GM12873 (cell line): Measurements from ENCODE around the gene ARCN1.

Experiments
- CTCF ChIP-seq: IDR thresholded peaks from 2 replicates; pipeline ENCODE4 v1.5.1; 2012; ENCODE audit warnings: low read depth, mild to moderate bottlenecking, moderate library complexity, low read length, control low read depth; ENCODE audit not compliant: insufficient read depth; ENCODE audit errors: missing control alignments

ARCN1 gene

GRCh38 chr11:118602331-118602730 is 30.1 kb downstream of the ARCN1 start:
- no peak for TF ChIP-seq CTCF

DNA sequence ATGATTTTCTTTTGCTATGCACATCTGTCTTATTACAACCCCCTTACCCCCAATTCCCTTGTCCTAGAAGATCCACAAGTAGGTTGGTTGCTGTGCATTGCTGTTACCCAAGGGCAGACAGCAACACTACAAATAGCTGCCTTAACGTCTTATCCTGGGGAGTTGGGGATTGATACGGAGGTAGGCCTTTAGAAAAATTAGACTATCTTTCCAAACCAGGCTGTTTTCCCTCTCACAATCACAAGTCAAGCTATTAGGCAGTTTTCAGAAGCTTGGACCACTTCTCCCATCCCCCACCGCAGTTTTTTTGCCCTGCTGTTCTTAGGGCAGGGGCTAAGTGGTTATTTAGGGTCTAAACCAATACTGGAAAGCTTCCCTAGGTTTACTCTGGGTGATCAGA is 32.4 kb downstream of the ARCN1 start:
- no peak for TF ChIP-seq CTCF

DNA sequence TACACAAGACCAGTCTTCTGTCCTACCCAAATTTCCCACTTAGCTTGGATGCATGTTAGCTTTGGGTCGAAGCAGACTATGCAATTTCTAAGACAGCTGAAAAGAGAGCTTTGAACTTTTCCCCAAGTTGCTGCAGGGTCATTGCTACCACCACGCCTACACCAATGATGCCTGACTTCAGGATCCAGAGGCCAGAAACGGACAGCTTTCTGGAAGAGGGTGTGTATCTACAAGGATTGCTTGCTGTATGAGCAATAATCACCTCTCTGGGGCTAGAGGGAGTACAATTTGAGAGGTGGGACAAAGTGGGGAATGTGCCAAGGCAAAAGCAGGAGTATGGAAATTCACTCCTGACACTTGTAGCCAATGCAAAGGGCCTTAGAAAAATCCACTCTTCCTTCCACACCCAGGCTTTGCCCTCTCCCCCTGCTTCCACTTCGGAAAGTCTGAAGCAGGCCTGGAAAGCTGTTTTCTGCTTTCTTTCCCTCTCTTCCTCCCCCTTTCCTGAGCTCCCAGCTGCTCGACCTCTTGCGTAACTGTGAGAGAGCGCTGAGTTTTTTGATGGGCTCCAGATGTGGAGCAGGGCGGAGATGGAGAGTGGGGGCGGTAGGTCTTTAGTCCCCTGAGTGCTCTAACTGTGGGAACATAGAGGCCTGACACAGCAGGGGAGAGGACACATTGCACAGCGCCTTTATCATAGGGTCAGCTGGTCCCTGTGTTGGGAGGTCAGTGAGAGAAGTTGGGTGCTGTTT is 33.1 kb downstream of the ARCN1 start:
- no peak for TF ChIP-seq CTCF

DNA sequence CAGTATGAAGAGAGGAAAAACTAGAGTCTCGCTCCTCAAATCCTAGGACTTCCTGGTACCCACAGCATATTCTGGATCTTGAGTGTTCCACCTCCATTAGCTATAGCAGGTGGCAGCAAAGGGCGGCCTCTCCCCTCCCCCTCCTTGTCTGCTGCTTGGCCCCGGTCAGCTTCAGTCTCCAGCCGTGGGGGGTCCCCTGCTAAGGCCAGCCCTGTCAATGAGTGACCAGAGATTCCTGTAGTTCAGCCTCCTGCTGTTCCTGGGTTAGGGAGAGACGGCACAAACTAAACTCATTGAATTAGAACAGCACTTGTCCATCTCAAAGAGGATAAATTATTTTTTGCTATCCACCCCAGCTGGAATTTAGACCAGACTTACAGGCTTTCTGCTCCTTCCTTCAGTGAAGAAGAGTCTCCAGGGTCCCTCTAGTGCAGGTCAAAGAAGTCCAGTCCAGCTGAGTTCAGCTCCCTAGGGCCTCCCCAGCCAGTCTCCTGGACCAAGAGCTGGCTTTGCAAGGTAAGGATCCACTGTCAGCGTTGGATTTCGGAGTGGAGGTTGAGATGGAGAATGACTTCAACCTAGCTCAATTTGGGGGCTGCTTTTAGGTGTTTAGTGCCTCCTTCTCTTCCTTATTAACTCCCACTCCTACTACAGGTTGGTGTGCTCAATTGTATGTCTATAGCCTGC is 34.1 kb downstream of the ARCN1 start:
- no peak for TF ChIP-seq CTCF

DNA sequence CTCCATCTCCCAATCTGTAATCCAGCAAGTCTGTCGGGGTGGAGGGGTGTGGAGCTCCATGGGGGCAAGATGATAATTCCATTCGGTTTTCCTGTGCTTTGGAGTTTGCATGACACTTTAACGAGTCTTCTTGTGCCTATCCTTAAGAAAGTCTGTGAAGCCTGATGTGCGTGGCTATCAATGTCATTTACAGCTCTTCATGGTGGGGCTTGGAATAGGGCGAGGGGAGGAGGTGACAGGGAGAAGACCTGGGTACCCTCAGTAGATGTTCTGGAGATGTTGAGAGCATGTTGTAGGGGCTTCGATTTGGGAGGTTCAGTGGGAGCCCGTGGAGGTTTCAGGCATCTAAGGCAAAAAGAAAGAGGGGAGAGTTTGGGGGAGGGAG is 34.6 kb downstream of the ARCN1 start:
- no peak for TF ChIP-seq CTCF

DNA sequence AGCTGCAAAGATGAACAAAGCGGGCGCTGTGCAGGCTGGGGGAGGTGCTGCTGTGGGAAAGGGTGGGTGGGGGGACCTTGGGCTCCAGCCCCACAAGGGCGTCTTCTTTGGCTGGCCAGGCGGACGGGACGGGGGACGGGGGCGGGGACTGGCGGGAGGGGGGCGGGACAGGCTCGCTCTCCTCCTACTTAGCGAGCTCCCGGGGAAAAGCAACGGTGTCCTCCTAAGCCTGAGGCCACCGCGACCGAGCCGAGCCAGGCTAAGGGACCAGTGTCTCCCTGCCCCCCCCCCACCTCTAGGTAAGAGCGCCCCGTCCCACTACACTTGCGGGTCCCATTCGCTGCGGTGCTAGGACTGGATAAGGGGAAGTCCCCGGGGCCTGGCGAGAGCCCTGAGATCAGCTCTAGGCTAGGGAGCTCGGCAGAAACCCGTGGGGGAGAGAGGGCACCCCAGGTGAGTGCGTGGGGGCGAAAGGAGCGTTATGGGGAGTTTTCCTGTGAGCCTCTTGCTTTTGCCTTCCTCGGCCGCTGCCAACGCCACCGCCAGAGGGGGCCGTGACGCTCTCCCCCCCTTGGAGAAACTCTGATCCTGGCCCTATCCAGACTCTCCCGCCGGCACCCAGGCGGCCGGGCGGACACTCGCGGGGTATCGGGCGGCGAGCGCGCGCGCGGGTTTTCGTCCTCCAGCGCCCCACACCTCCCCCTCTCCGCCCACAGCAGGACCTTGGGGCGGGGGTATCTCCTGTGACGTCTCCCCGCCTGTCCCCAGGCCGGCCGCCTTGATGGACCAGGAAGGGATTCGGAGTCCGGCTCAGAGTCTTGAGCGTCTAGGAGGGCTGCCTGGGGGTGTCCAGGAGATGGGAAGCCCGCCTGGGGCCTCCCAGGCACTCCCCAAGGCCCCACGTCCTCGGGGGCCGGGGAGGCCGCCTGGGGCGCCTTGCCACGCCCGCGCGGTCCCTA is 35.5 kb downstream of the ARCN1 start, which contains the start of gene PHLDB1:
Gene PHLDB1 (plus strand): TSS at position 215 of the 959 bp plus-strand sequence. CDS start 6,222 bp downstream, outside the sequence.
- TF ChIP-seq CTCF, result peak; percentile 43
